CD14-positive monocyte (primary cell): ENCODE data around the gene ING2. TPM values are rescaled to one million over a fixed set of nuclear protein-coding genes. Genes with fewer than 3 reads are reported as not detected.

Experiments
- DNase-seq, 3 donors: peaks; one replicate each; pipeline ENCODE4 v3.0.0-alpha.2; 2011 to 2022
- H2AFZ ChIP-seq: 2 replicates; pipeline ENCODE4 v1.6.0; 2012; ENCODE audit warnings: mild to moderate bottlenecking, low read depth, low read length, inconsistent platforms; ENCODE audit not compliant: insufficient read depth, poor library complexity, severe bottlenecking
- H3K27ac ChIP-seq, 2 donors: 1 replicate in 1 of 2; 2 replicates in 1 of 2; pipeline ENCODE4 v1.5.1; 2012 to 2013; ENCODE audit warnings: low read length in 2 of 2, control low read depth in 1 of 2, inconsistent platforms in 1 of 2, low read depth in 1 of 2, mild to moderate bottlenecking in 1 of 2
- H3K27me3 ChIP-seq, 2 donors: one replicate each; pipeline versions ENCODE4 v1.6.0 to v1.6.1; 2011 to 2013; ENCODE audit warnings: low read length in 2 of 2; ENCODE audit not compliant: control insufficient read depth in 2 of 2, insufficient read depth in 2 of 2
- H3K36me3 ChIP-seq, 2 donors: replicated peaks in 1 of 2; 1 replicate in 1 of 2; 2 replicates in 1 of 2; pipeline versions ENCODE4 v1.5.1 to v1.6.1; 2012 to 2013; ENCODE audit warnings: low read length in 2 of 2, control low read depth in 1 of 2, inconsistent platforms in 1 of 2, mild to moderate bottlenecking in 1 of 2; ENCODE audit not compliant: insufficient read depth in 2 of 2, control insufficient read depth in 1 of 2
- H3K4me1 ChIP-seq, 2 donors: 1 replicate in 1 of 2; 2 replicates in 1 of 2; pipeline versions ENCODE4 v1.5.1 to v1.6.1; 2012 to 2013; ENCODE audit warnings: low read length in 2 of 2, control low read depth in 1 of 2, inconsistent platforms in 1 of 2, mild to moderate bottlenecking in 1 of 2, moderate library complexity in 1 of 2; ENCODE audit not compliant: insufficient read depth in 2 of 2, control insufficient read depth in 1 of 2
- H3K4me2 ChIP-seq: replicated peaks from 2 replicates; pipeline ENCODE3; 2012; ENCODE audit warnings: low read length, moderate library complexity, mild to moderate bottlenecking; ENCODE audit not compliant: poor library complexity, severe bottlenecking; ENCODE audit errors: extremely low read depth
- H3K4me3 ChIP-seq, 3 experiments: fragments of 200-600 bp in 1 of 3; sonication (generic) in 1 of 3; replicated peaks in 1 of 3; 1 replicate in 2 of 3; 2 replicates in 1 of 3; pipeline ENCODE4 v1.5.1; 2011 to 2013; ENCODE audit warnings: low read length in 3 of 3, mild to moderate bottlenecking in 3 of 3, control low read depth in 2 of 3, low read depth in 2 of 3, inconsistent platforms in 1 of 3, moderate library complexity in 1 of 3
- H3K79me2 ChIP-seq: 2 replicates; pipeline ENCODE4 v1.6.0; 2012; ENCODE audit warnings: mild to moderate bottlenecking, control low read depth, inconsistent platforms, low read length, moderate library complexity; ENCODE audit not compliant: insufficient read depth
- H3K9ac ChIP-seq: 2 replicates; pipeline ENCODE4 v1.6.0; 2017; ENCODE audit warnings: low read length, mild to moderate bottlenecking; ENCODE audit not compliant: insufficient read depth, poor library complexity, severe bottlenecking
- H3K9me3 ChIP-seq, 2 donors: replicated peaks in 1 of 2; 1 replicate in 1 of 2; 2 replicates in 1 of 2; pipeline versions ENCODE4 v1.5.1 to v1.6.1; 2012 to 2013; ENCODE audit warnings: low read length in 2 of 2, control low read depth in 1 of 2; ENCODE audit not compliant: control insufficient read depth in 1 of 2, insufficient read depth in 1 of 2
- H4K20me1 ChIP-seq: 2 replicates; pipeline ENCODE4 v1.6.0; 2012; ENCODE audit warnings: mild to moderate bottlenecking, low read length, control low read depth, moderate library complexity; ENCODE audit not compliant: insufficient read depth
- H3K27ac Mint-ChIP-seq, 7 donors: one replicate each; pipeline ENCODE4 v1.8.0; 2020; ENCODE audit warnings: mild to moderate bottlenecking in 7 of 7, mixed read lengths in 7 of 7, moderate library complexity in 6 of 7, inconsistent platforms in 2 of 7
- H3K27me3 Mint-ChIP-seq, 3 donors: one replicate each; pipeline ENCODE4 v1.8.0; 2021 to 2022; ENCODE audit warnings: low read depth in 3 of 3, mild to moderate bottlenecking in 3 of 3, mixed read lengths in 3 of 3, moderate library complexity in 3 of 3, inconsistent platforms in 1 of 3
- H3K36me3 Mint-ChIP-seq, 2 donors: one replicate each; pipeline ENCODE4 v1.8.0; 2020; ENCODE audit warnings: mixed read lengths in 2 of 2, inconsistent platforms in 1 of 2, mild to moderate bottlenecking in 1 of 2
- H3K4me1 Mint-ChIP-seq: one replicate; pipeline ENCODE4 v1.8.0; 2020; ENCODE audit warnings: mild to moderate bottlenecking, mixed read lengths
- H3K4me3 Mint-ChIP-seq, 2 donors: one replicate each; pipeline ENCODE4 v1.8.0; 2020; ENCODE audit warnings: mild to moderate bottlenecking in 2 of 2, mixed read lengths in 2 of 2, moderate library complexity in 1 of 2
- H3K9me3 Mint-ChIP-seq, 7 donors: one replicate each; pipeline ENCODE4 v1.8.0; 2020 to 2022; ENCODE audit warnings: mixed read lengths in 7 of 7, mild to moderate bottlenecking in 6 of 7, moderate library complexity in 6 of 7, inconsistent platforms in 2 of 7
- CTCF ChIP-seq: fragments of 200-600 bp; IDR thresholded peaks from one replicate; pipeline ENCODE4 v1.8.0; 2022; ENCODE audit warnings: antibody characterized with exemption, mild to moderate bottlenecking
- WGBS: methylation state at CpG from one replicate; pipeline ENCODE4 v1.1.5; 2013; ENCODE audit warnings: missing lambda C conversion rate; ENCODE audit not compliant: insufficient coverage; 5-methylcytosine and 5-hydroxymethylcytosine counted together
- intact Hi-C, 2 donors: fragments of 100-400 bp; cut with micrococcal nuclease; formaldehyde crosslinking; loops; one replicate each; pipeline versions ENCODE4 v1.15.0 to v1.15.1; 2023
- polyA plus RNA-seq, 3 donors: library from polyadenylated mRNA; depleted of rRNA in 1 of 3; unstranded in 2 of 3; stranded (reverse) in 1 of 3; fragments of 300-500 nt in 2 of 3; fragments of >200 nt in 1 of 3; fragmentation: Illumina TruSeq in 2 of 3; gene quantifications; 1 replicate in 2 of 3; 2 replicates in 1 of 3; pipeline ENCODE4 v1.2.3, GENCODE V29; 2012 to 2021

The ING2 gene
- polyA plus RNA-seq, 3 donors = 6.6 to 12.2 (median 10.5) TPM

GRCh38 chr4:183470821-183471220 lies 34.0 kb upstream of the ING2 start:
- Histone ChIP-seq H3K79me2 (no peaks in the 10 kb centered on the region), H2AFZ (no peak overlapping the region), H3K4me2 (no peak overlapping the region), H3K9ac (no peak overlapping the region), H3K9me3 (peaks cover 0 to 8% of the 10 kb centered on the region in 2 donors), H3K4me3 (no peak overlapping the region), H3K36me3 (no peaks in the 10 kb centered on the region), H3K27me3 (no peaks in the 10 kb centered on the region), H4K20me1 (no peaks in the 10 kb centered on the region), H3K4me1 (peaks cover 15 to 17% of the 10 kb centered on the region in 2 donors), H3K27ac (no peak overlapping the region)
- intact Hi-C loops = no loop called here
- 100% methylated on average over 1 of the region's 4 CpGs for WGBS
- H3K4me1 Mint-ChIP-seq = peaks cover 22% of the 10 kb centered on the region
- peaks cover 6 to 19% (median 14%) of the 10 kb centered on the region in 7 donors for H3K9me3 Mint-ChIP-seq
- no peak overlapping the region for H3K4me3 Mint-ChIP-seq
- TF ChIP-seq CTCF = no peak
- H3K27ac Mint-ChIP-seq = no peak overlapping the region
- H3K27me3 Mint-ChIP-seq = peaks cover 0 to 1% (median under 1%) of the 10 kb centered on the region in 3 donors
- no peak for DNase-seq
- no peaks in the 10 kb centered on the region for H3K36me3 Mint-ChIP-seq

- Mint-ChIP-seq H3K4me1 (peaks cover 22% of the 10 kb centered on the region), H3K27me3 (peaks cover 0 to 5% (median 1%) of the 10 kb centered on the region in 3 donors), H3K36me3 (no peaks in the 10 kb centered on the region), H3K27ac (peak overlapping the region in 4 of 7 donors; percentile 2 to 80 (median 60)), H3K9me3 (peaks cover 5 to 13% (median 9%) of the 10 kb centered on the region in 7 donors), H3K4me3 (peak overlapping the region; percentile 31 to 48)
- Histone ChIP-seq H3K4me2 (peak overlapping the region; percentile 64), H3K27ac (peak overlapping the region in 1 of 2 donors; percentile 20), H3K4me3 (peak overlapping the region; percentile 10 to 63 (median 18)), H3K9ac (no peak overlapping the region), H3K9me3 (peaks cover 0 to 3% of the 10 kb centered on the region in 2 donors), H4K20me1 (no peaks in the 10 kb centered on the region), H3K36me3 (no peaks in the 10 kb centered on the region), H3K27me3 (no peaks in the 10 kb centered on the region), H3K79me2 (no peaks in the 10 kb centered on the region), H2AFZ (peak overlapping the region; percentile 58), H3K4me1 (peaks cover 15 to 17% of the 10 kb centered on the region in 2 donors)
- intact Hi-C loops = no loop called here
- WGBS = no CpG with 5 or more reads among the region's 12 CpGs
- peak; percentile 46 to 75 (median 70) for DNase-seq
- TF ChIP-seq CTCF = peak; percentile 94
Observed at GRCh38 chr4:183471946-183472708, 32.7 kb upstream of the ING2 start.
